GM21737 (cell line): ENCODE results near the gene GCAT.

Source experiments
- ATAC-seq: cut with Tn5 transposase; IDR thresholded peaks from one replicate; pipeline ENCODE4 v1.9.1; 2021; ENCODE audit warnings: mild to moderate bottlenecking, moderate library complexity; ENCODE audit not compliant: unreplicated experiment

GCAT gene

GRCh38 chr22:37831472-37831871 is 23.7 kb downstream of the GCAT start:
- no peak for ATAC-seq

DNA sequence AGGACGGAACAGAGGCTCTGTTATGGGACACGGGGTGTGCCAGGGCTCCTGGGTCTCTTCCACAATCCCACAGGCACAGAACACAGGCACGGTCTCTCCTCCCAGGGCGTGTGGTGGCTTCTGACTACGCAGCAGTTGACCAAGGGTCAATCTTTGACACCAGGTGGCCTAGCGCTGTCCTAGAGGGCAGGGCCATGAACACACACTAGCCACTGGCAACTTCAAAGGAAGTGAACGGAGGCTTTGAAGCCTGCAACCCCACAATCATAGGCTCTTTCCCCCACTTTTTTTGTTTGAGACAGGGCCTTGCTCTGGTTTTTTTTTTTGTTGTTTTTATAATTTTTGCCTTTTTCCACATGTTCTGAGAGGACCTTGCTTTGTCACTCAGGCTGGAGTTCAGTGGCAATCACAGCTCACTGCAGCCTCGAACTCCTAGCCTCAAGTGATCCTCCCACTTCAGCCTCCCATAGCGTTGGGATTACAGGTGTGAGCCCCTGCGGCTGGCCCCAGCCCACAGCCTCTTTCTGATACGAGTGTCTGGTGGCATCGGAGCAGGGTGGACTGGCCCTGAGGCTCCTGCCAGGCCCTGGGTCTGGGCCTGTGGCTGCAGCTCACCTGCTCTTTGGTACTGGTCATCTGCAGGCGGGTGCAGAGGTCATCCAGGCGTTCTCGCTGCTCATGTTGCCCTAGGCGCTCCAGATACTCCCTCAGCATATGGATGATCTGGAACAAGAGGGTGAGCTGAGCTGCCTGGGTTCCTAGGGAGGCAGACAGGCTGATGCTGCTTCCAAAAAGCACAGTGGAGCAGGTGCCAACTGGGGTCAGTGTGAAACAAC is 24.5 kb downstream of the GCAT start:
- ATAC-seq = no peak

DNA sequence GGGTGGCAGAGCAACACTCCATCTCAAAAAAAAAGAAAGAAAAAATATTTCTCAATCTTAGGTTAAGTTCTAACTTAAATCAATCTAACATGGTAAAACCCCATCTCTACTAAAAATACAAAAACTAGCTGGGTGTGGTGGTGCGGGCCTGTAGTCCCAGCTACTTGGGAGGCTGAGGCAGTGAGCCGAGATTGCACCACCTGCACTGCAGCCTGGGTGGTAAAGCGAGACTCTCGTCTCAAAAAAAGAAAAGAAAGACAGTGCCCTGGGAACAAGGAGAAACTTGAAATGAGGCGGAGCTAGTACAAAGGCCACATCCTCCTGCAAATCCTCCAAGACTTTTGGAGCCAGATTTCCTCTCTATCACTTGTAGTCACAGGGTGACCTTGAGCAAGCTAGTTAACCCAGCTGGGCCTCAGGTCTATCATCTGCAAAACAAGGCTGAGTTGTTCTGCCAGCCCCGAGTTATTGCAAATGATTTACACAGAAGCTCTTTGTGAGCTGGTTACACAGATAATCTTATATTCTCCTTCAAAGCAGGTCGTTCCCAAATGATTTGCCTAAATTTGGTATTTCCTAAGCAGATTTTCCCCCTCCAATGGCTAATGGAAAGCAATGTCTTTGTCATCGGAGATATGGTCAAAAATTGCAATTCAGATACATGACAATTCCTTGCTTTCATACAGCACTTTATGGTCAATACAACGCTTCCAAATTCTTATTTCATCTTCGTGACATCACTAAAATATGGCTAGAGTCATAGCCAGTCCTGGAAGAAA is 34.5 kb downstream of the GCAT start:
- no peak for ATAC-seq

DNA sequence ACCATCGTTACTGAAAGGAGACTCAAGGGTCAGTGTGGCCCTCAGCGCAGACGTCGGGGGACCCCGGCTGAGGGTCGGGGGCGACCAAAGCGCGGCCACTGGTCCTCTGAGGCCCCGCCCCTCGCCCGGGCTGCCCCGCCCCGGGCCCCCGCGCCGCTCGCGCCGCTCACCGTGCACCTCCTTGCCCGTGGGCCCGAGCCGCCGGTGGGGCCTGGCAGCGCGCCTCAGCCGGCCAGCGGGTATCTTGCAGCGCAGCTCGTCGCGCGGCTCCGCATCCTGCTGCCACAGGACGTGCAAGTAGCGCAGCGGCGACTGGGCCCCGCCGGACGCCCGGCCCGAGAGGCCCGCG is 36.0 kb downstream of the GCAT start:
- ATAC-seq = peak; percentile 43

DNA sequence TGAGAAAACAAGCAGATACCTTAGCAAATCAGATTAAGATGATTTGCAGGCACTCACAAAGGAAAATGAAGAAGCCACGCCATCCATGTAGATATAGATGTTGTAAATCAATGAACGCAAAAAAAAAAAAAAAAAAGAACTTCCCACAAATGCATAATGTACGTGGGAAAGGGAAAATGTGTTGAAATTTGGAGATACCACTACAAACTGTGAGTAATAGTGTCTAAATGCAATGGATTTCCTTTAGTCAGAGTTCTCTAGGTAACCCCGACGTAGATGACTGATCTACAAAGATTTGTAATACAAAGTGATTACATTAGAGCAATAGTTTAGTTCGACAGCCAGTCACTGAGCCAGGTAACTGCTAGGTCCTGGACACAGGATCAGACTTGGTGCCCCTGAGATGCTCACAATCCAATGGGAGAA is 37.2 kb downstream of the GCAT start:
- no peak for ATAC-seq

DNA sequence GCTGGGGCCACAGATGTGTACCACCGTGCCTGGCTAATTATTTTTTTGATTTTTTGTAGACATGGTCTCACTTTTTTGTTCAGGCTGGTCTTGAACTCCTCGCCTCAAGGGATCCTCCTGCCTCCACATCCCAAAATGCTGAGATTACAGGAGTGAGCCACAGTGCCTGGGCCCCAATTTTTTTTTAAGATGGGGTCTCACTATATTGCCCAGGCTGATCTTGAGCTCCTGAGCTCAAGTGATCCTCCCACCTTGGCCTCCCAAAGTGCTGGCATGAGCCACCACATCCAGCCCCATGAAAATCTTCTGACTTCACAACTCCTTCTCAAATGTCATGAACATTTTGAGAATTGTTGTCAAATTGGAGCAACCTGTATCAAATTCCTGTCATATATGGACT is 38.7 kb downstream of the GCAT start:
- no peak for ATAC-seq

GRCh38 chr22:37848587-37849088 is 40.9 kb downstream of the GCAT start:
- no peak for ATAC-seq

GRCh38 chr22:37849089-37849751 is 41.5 kb downstream of the GCAT start, which contains the start of gene EIF3L:
Gene EIF3L (plus strand): TSS chr22:37849419. CDS start chr22:37849450, 31 bp downstream.
- ATAC-seq = peak; percentile 59

DNA sequence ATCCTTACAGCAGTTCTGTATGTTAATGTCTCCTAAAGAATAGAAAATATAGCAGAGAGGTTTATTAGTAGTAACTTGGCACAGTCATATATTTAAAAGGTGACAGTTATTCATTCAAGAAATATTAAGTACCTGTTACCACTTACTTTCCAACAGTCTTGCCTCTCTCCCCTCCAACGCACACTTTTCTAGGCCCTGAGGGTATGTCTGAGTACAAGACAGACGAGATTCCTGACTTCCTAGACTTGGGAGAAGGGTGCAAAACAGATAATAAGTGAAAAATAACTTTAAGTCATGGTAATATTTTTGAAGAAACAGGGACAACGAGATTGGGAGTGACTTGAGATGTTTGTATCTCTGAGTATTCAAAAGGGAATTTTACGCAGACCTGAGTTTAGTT is 43.1 kb downstream of the GCAT start:
- ATAC-seq = no peak

GRCh38 chr22:37852418-37852817 is 44.7 kb downstream of the GCAT start:
- no peak for ATAC-seq

DNA sequence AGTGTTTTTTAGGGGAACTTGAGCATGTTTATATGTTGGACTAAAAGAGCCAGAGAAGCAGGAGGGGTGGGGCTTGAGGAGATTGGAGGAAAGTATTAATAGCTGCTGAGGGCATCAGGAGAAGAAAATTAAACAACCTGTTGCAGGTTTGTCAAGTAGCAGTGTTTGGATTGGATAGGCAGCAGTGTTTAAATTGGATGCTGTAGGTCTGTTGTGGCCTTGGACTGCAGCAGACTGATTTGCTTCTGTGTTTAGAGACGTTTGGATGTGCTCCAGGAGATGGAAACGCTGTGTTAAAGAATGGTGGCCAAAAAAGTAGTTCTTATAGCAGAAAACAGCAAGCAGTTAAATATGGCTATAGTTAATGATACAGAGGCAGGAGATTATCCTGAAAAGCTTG is 47.2 kb downstream of the GCAT start:
- ATAC-seq = no peak

GRCh38 chr22:37855462-37855861 is 47.7 kb downstream of the GCAT start:
- no peak for ATAC-seq

GRCh38 chr22:37860796-37861421 is 53.2 kb downstream of the GCAT start:
- no peak for ATAC-seq

- no peak for ATAC-seq
Observed at GRCh38 chr22:37862570-37863325, 55.0 kb downstream of the GCAT start.

DNA sequence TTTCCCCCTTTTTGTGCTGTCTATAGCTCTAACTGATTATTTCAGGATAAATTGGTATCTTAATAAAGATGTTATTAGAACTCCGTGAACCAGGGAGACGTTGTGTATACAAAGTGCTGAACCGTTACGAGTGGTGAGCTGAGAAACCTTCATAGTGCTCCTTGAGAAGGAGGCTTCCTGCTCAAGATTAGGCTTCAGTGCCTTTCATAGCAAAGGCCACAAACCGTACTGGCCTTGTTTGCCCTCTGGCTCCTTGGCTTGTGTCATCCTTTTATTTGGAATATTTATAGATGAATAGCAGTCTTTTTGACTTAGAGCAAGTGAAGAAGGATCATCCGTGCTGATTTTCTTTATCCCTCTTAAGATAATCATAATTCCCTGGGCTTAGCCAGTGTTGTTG is 57.8 kb downstream of the GCAT start:
- ATAC-seq = no peak
